PC-9 (cell line): ENCODE data around the gene SPRING1. TPM values are rescaled to one million over a fixed set of nuclear protein-coding genes. Genes with fewer than 3 reads are reported as not detected.

Source experiments
- BruUV-seq: library from RNA; stranded (reverse); fragments of 400-500 nt; replicated peaks from 2 replicates; lab custom pipeline; 2021; lab: Mats Ljungman, UMichigan
- CTCF ChIA-PET: fragments of 300-600 bp; sonication (Branson Sonifier 250); formaldehyde crosslinking; loops from one replicate; lab custom pipeline; 2022; ENCODE audit warnings: antibody characterized with exemption; lab: Charles Lee
- POLR2A ChIA-PET: fragments of 300-600 bp; sonication (Branson Sonifier 250); formaldehyde crosslinking; loops from one replicate; lab custom pipeline; 2022; ENCODE audit warnings: antibody characterized with exemption; ENCODE audit not compliant: unreplicated experiment; lab: Charles Lee
- DNase-seq, 2 experiments: peaks; one replicate each; pipeline versions ENCODE4 v3.0.0 to v3.0.0-alpha.2; 2015 to 2022; ENCODE audit warnings: mixed read lengths in 1 of 2
- H2AFZ ChIP-seq: fragments of 200-600 bp; sonication (generic); 2 replicates; pipeline ENCODE4 v1.8.1; 2017; ENCODE audit warnings: antibody characterized with exemption
- H3F3A ChIP-seq: fragments of 200-600 bp; sonication (generic); 2 replicates; pipeline ENCODE4 v1.8.1; 2017; ENCODE audit warnings: antibody characterized with exemption, mild to moderate bottlenecking, low read depth; ENCODE audit not compliant: insufficient read depth
- H3K27ac ChIP-seq: fragments of 200-600 bp; sonication (generic); 2 replicates; pipeline ENCODE4 v1.6.1; 2016; ENCODE audit warnings: mixed run types
- H3K27me3 ChIP-seq: fragments of 200-600 bp; sonication (generic); 2 replicates; pipeline ENCODE4 v1.6.1; 2016; ENCODE audit warnings: low read depth, mixed run types; ENCODE audit not compliant: insufficient read depth
- H3K36me3 ChIP-seq: fragments of 200-600 bp; sonication (generic); 2 replicates; pipeline ENCODE4 v1.6.1; 2016; ENCODE audit warnings: low read depth, mixed run types
- H3K4me1 ChIP-seq: fragments of 200-600 bp; sonication (generic); replicated peaks from 2 replicates; pipeline ENCODE4 v1.6.1; 2016; ENCODE audit warnings: mixed run types; ENCODE audit not compliant: insufficient read depth
- H3K4me2 ChIP-seq: fragments of 200-600 bp; sonication (generic); 2 replicates; pipeline ENCODE4 v1.6.1; 2017; ENCODE audit warnings: mixed run types
- H3K4me3 ChIP-seq: fragments of 200-600 bp; sonication (generic); 2 replicates; pipeline ENCODE4 v1.6.1; 2016; ENCODE audit warnings: mixed run types
- H3K79me2 ChIP-seq: fragments of 200-600 bp; sonication (generic); 2 replicates; pipeline ENCODE4 v1.6.1; 2017; ENCODE audit warnings: low read depth, mixed run types
- H3K9me2 ChIP-seq: fragments of 200-600 bp; sonication (generic); 2 replicates; pipeline ENCODE4 v1.8.1; 2017; ENCODE audit warnings: mild to moderate bottlenecking; ENCODE audit not compliant: insufficient read depth
- H3K9me3 ChIP-seq: fragments of 200-600 bp; sonication (generic); 2 replicates; pipeline ENCODE4 v1.8.1; 2016; ENCODE audit warnings: low read depth; ENCODE audit not compliant: insufficient read depth
- H4K20me1 ChIP-seq: fragments of 200-600 bp; sonication (generic); 2 replicates; pipeline ENCODE4 v1.8.1; 2017; ENCODE audit not compliant: insufficient read depth
- CTCF ChIP-seq: fragments of 200-600 bp; sonication (generic); conservative IDR thresholded peaks from 2 replicates; pipeline ENCODE4 v1.6.1; 2017; ENCODE audit warnings: mixed run types, antibody characterized with exemption, mild to moderate bottlenecking, moderate library complexity
- EZH2 ChIP-seq: fragments of 200-600 bp; sonication (generic); IDR thresholded peaks from 2 replicates; pipeline ENCODE4 v1.8.0; 2017; ENCODE audit warnings: antibody characterized with exemption, low read depth
- intact Hi-C: fragments of 100-400 bp; cut with micrococcal nuclease; formaldehyde crosslinking; loops from one replicate; pipeline ENCODE4 v1.10.0; 2022; ENCODE audit not compliant: unreplicated experiment
- total RNA-seq: library from RNA; stranded (reverse); gene quantifications from 2 replicates; pipeline ENCODE4 v1.2.3, GENCODE V29; 2021

The SPRING1 gene
- total RNA-seq, 1 experiment from 2014 or later: 29.3 TPM

- peaks cover 5% of the 10 kb centered on the region; the same call in 1 of the 2 replicates for H4K20me1 ChIP-seq
- CTCF ChIA-PET: interaction anchor here (0.5 to 1.1 kb wide), 10 partner anchors 176 to 786 kb away, joined by 3 to 7 read pairs (median 3); no protein-coding TSS in a partner anchor
- no peaks in the 10 kb centered on the region for H3K79me2 ChIP-seq
- H3F3A ChIP-seq: no peaks in the 10 kb centered on the region
- intact Hi-C loops: loop anchor here (1.0 to 10.0 kb wide), 6 partner anchors 174 to 792 kb away; no protein-coding TSS in a partner anchor
- no peaks in the 10 kb centered on the region for H3K36me3 ChIP-seq
- no peaks in the 10 kb centered on the region for H3K4me1 ChIP-seq
- TF ChIP-seq EZH2 (no peak), CTCF (peak; percentile 78)
- H2AFZ ChIP-seq: peak overlapping the region; percentile 66
- H3K4me2 ChIP-seq: peak overlapping the region; percentile 72
- H3K27ac ChIP-seq: no peak overlapping the region
- DNase-seq: peak; percentile 54 to 60
- no peaks in the 10 kb centered on the region for H3K9me3 ChIP-seq
- BruUV-seq: no TSS peak
- no peaks in the 10 kb centered on the region for H3K9me2 ChIP-seq
- POLR2A ChIA-PET: no interaction called here
- H3K27me3 ChIP-seq: no peaks in the 10 kb centered on the region
- H3K4me3 ChIP-seq: peak overlapping the region; percentile 30; the same call in 1 of the 2 replicates
Measured at GRCh38 chr12:116708826-116709756, 28.8 kb downstream of the SPRING1 start.

GRCh38 chr12:116707751-116708150 is 30.1 kb downstream of the SPRING1 start:
- TF ChIP-seq EZH2 (no peak), CTCF (no peak)
- no peaks in the 10 kb centered on the region for H3K79me2 ChIP-seq
- BruUV-seq: no TSS peak
- no peaks in the 10 kb centered on the region for H3K36me3 ChIP-seq
- H3K27ac ChIP-seq: no peak overlapping the region
- intact Hi-C loops: loop anchor here (2.0 to 10.0 kb wide), 5 partner anchors 175 to 790 kb away; no protein-coding TSS in a partner anchor
- H3K9me2 ChIP-seq: no peaks in the 10 kb centered on the region
- H3K27me3 ChIP-seq: no peaks in the 10 kb centered on the region
- POLR2A ChIA-PET: no interaction called here
- no peaks in the 10 kb centered on the region for H3K4me1 ChIP-seq
- H3K9me3 ChIP-seq: no peaks in the 10 kb centered on the region
- DNase-seq: no peak
- H3K4me3 ChIP-seq: no peak overlapping the region
- no peaks in the 10 kb centered on the region for H3F3A ChIP-seq
- CTCF ChIA-PET: no interaction called here
- H2AFZ ChIP-seq: no peak overlapping the region
- no peak overlapping the region for H3K4me2 ChIP-seq
- H4K20me1 ChIP-seq: no peaks in the 10 kb centered on the region

- DNase-seq: peak; percentile 58 to 62
- H3K4me3 ChIP-seq: no peak overlapping the region
- H3K27ac ChIP-seq: no peak overlapping the region
- no peaks in the 10 kb centered on the region for H4K20me1 ChIP-seq
- intact Hi-C loops: loop anchor here (1.0 to 10.0 kb wide), 5 partner anchors 252 to 766 kb away; no protein-coding TSS in a partner anchor
- H3K9me2 ChIP-seq: no peaks in the 10 kb centered on the region
- POLR2A ChIA-PET: no interaction called here
- H3K4me1 ChIP-seq: peaks cover 14% of the 10 kb centered on the region
- CTCF ChIA-PET: interaction anchor here (0.7 to 1.0 kb wide), 2 partner anchors 253 to 417 kb away, joined by 3 to 4 read pairs; no protein-coding TSS in a partner anchor
- H2AFZ ChIP-seq: no peak overlapping the region
- no peaks in the 10 kb centered on the region for H3K9me3 ChIP-seq
- no peak overlapping the region for H3K4me2 ChIP-seq
- BruUV-seq: no TSS peak
- no peaks in the 10 kb centered on the region for H3K27me3 ChIP-seq
- TF ChIP-seq CTCF: peak; percentile 92
- TF ChIP-seq EZH2: no peak
- no peaks in the 10 kb centered on the region for H3K79me2 ChIP-seq
- no peaks in the 10 kb centered on the region for H3K36me3 ChIP-seq
- H3F3A ChIP-seq: peaks cover 8% of the 10 kb centered on the region; the same call in 1 of the 2 replicates
Measured at GRCh38 chr12:116703214-116703795, 34.6 kb downstream of the SPRING1 start.
